Osteoblast (primary cell): ENCODE data around the gene GANAB. TPM values are rescaled to one million over a fixed set of nuclear protein-coding genes. Genes with fewer than 3 reads are reported as not detected.
"Not testable (repeated sequence)": the region's sequence is repeated elsewhere in the genome, so short reads cannot be mapped to it uniquely, and the experiment has no call there.

Experiments used
- DNase-seq: peaks from one replicate; pipeline ENCODE4 v3.0.0; 2011; ENCODE audit warnings: low spot score, mixed read lengths; ENCODE audit not compliant: insufficient read length; ENCODE audit errors: missing footprints
- H2AFZ ChIP-seq: 2 replicates; pipeline ENCODE4 v1.6.0; 2011; ENCODE audit warnings: mild to moderate bottlenecking, low read length
- H3K27ac ChIP-seq: 2 replicates; pipeline ENCODE4 v1.5.1; 2011; ENCODE audit warnings: mild to moderate bottlenecking, low read depth, low read length, moderate library complexity
- H3K27me3 ChIP-seq: 2 replicates; pipeline ENCODE4 v1.6.0; 2012; ENCODE audit warnings: mild to moderate bottlenecking, control low read depth, inconsistent platforms, low read length, moderate library complexity; ENCODE audit not compliant: insufficient read depth
- H3K36me3 ChIP-seq: 2 replicates; pipeline ENCODE4 v1.5.1; 2011; ENCODE audit warnings: mild to moderate bottlenecking, low read length, control low read depth, moderate library complexity; ENCODE audit not compliant: insufficient read depth
- H3K4me1 ChIP-seq: 2 replicates; pipeline ENCODE4 v1.5.1; 2011; ENCODE audit warnings: mild to moderate bottlenecking, low read length, control low read depth, moderate library complexity; ENCODE audit not compliant: insufficient read depth
- H3K4me2 ChIP-seq: 2 replicates; pipeline ENCODE4 v1.6.0; 2011; ENCODE audit warnings: mild to moderate bottlenecking, low read length; ENCODE audit not compliant: insufficient read depth
- H3K4me3 ChIP-seq: fragments of 200-600 bp; sonication (generic); 3 replicates; pipeline ENCODE4 v1.5.1; 2012; ENCODE audit warnings: mild to moderate bottlenecking, low read length, inconsistent platforms; ENCODE audit not compliant: insufficient read depth
- H3K79me2 ChIP-seq: 2 replicates; pipeline ENCODE4 v1.6.0; 2012; ENCODE audit warnings: mild to moderate bottlenecking, low read length, control low read depth, inconsistent platforms; ENCODE audit not compliant: insufficient read depth
- H3K9me3 ChIP-seq: 2 replicates; pipeline ENCODE4 v1.5.1; 2011; ENCODE audit warnings: low read depth, low read length, control low read depth
- H4K20me1 ChIP-seq: 2 replicates; pipeline ENCODE4 v1.6.0; 2012; ENCODE audit warnings: mild to moderate bottlenecking, low read length, control low read depth; ENCODE audit not compliant: insufficient read depth
- total RNA-seq: library from RNA; depleted of rRNA; stranded (reverse); fragments of >200 nt; gene quantifications from 2 replicates; pipeline ENCODE4 v1.2.3, GENCODE V29; 2012
- TF ChIP-seq, protein P1 (sequence below): IDR thresholded peaks from 2 replicates; pipeline ENCODE4 v1.5.1; 2011; ENCODE audit warnings: mild to moderate bottlenecking, low read depth, low read length, moderate library complexity; ENCODE audit errors: extremely low read depth

The GANAB gene
- total RNA-seq, 1 donor: 242 TPM

- no peak overlapping the region for H3K4me2 ChIP-seq
- DNase-seq: peak; percentile 23
These were observed 10.5 kb upstream of the GANAB start for GRCh38 chr11:62656796-62657429.

GRCh38 chr11:62654297-62654696 is 7.9 kb upstream of the GANAB start:
- Histone ChIP-seq H3K4me1 (peaks cover 13% of the 10 kb centered on the region), H4K20me1 (no peaks in the 10 kb centered on the region), H3K27me3 (no peaks in the 10 kb centered on the region), H3K36me3 (peaks cover 6% of the 10 kb centered on the region), H3K79me2 (peaks cover 32% of the 10 kb centered on the region), H2AFZ (peak overlapping the region; percentile 27), H3K27ac (no peak overlapping the region), H3K4me2 (no peak overlapping the region), H3K9me3 (no peaks in the 10 kb centered on the region), H3K4me3 (no peak overlapping the region)
- TF ChIP-seq, protein P1, sequence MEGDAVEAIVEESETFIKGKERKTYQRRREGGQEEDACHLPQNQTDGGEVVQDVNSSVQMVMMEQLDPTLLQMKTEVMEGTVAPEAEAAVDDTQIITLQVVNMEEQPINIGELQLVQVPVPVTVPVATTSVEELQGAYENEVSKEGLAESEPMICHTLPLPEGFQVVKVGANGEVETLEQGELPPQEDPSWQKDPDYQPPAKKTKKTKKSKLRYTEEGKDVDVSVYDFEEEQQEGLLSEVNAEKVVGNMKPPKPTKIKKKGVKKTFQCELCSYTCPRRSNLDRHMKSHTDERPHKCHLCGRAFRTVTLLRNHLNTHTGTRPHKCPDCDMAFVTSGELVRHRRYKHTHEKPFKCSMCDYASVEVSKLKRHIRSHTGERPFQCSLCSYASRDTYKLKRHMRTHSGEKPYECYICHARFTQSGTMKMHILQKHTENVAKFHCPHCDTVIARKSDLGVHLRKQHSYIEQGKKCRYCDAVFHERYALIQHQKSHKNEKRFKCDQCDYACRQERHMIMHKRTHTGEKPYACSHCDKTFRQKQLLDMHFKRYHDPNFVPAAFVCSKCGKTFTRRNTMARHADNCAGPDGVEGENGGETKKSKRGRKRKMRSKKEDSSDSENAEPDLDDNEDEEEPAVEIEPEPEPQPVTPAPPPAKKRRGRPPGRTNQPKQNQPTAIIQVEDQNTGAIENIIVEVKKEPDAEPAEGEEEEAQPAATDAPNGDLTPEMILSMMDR: no peak
- DNase-seq: no peak

More at GRCh38 chr11:62656796-62657429, 10.5 kb upstream of the GANAB start:
- H3K27me3 ChIP-seq: no peaks in the 10 kb centered on the region
- no peaks in the 10 kb centered on the region for H3K36me3 ChIP-seq
- TF ChIP-seq, protein P1: no peak
- H2AFZ ChIP-seq: no peak overlapping the region
- peaks cover 12% of the 10 kb centered on the region for H3K79me2 ChIP-seq
- H4K20me1 ChIP-seq: no peaks in the 10 kb centered on the region
- peaks cover 8% of the 10 kb centered on the region for H3K4me1 ChIP-seq
- no peaks in the 10 kb centered on the region for H3K9me3 ChIP-seq
- no peak overlapping the region for H3K4me3 ChIP-seq
- no peak overlapping the region for H3K27ac ChIP-seq

DNA sequence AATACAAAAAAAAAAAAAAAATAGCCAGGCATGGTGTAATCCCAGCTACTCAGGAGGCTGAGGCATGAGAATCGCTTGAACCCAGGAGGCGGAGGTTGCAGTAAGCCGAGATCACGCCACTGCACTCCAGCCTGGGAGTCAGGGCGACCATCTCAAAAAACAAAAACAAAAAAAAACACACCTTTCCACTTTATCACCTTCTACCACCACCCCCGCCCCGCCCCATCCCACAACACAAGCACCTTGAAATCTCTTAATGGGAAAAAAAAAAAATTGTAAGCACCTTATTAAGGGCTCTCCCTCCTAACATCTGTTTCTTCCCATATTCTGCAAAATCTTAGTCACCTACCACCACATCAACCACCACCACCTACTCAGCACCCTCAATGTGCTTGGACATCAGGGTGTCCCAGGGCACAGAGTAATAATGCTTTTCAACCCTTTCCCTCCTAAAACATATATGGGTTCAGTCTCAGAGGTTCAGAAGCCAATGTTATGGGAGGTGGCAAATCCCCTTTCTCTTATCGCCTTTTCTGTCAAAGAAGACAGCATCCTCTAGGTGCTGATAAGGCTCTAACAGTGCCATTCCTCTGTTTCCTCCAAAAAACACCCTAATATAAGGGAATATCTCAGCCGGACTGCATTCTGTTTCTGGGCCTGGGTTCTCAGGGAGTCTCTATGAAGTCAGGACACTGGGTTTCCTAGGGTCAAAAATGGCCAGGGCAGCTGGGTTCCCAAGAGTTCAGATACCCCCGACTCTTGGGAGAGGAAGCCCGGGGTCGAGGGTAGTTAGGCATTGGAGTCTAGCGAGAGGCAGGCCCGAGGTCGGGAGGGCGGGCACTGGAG is 6.0 kb upstream of the GANAB start:
- peaks cover 19% of the 10 kb centered on the region for H3K36me3 ChIP-seq
- H3K27me3 ChIP-seq: no peaks in the 10 kb centered on the region
- H4K20me1 ChIP-seq: peaks cover 4% of the 10 kb centered on the region
- DNase-seq: peak; percentile 41
- H3K79me2 ChIP-seq: peaks cover 33% of the 10 kb centered on the region
- peak overlapping the region; percentile 94 for H3K4me2 ChIP-seq
- no peaks in the 10 kb centered on the region for H3K9me3 ChIP-seq
- peak overlapping the region; percentile 99 for H2AFZ ChIP-seq
- H3K4me3 ChIP-seq: peak overlapping the region; percentile 96
- H3K27ac ChIP-seq: peak overlapping the region; percentile 88
- TF ChIP-seq, protein P1: no peak
- peaks cover 13% of the 10 kb centered on the region for H3K4me1 ChIP-seq

DNA sequence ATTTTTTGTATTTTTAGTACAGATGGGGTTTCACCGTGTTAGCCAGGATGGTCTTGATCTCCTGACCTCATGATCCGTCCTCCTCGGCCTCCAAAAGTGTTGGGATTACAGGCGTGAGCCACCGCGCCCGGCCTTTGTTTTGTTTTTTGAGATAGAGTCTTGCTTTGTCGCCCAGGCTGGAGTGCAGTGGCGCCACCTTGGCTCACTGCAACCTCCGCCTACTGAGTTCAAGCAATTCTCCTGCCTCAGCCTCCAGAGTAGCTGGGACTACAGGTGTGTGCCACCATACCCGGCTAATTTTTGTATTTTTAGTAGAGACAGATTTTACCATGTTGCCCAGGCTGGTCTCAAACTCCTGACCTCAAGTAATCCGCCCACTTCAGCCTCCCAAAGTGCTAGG is 3.9 kb upstream of the GANAB start:
- peaks cover 45% of the 10 kb centered on the region for H3K79me2 ChIP-seq
- not testable (repeated sequence) for H3K27ac ChIP-seq, H3K4me2 ChIP-seq, H3K27me3 ChIP-seq, H3K4me3 ChIP-seq, H2AFZ ChIP-seq, DNase-seq, H3K9me3 ChIP-seq
- peaks cover 19% of the 10 kb centered on the region for H4K20me1 ChIP-seq
- H3K36me3 ChIP-seq: peaks cover 19% of the 10 kb centered on the region
- H3K4me1 ChIP-seq: peaks cover 20% of the 10 kb centered on the region
